Measurements from ENCODE around the gene CHAD. TPM values are rescaled to one million over a fixed set of nuclear protein-coding genes. Genes with fewer than 3 reads are reported as not detected.
"Not testable (repeated sequence)": the region's sequence is repeated elsewhere in the genome, so short reads cannot be mapped to it uniquely, and the experiment has no call there.

CHAD gene
- total and polyA plus RNA-seq, 2 experiments from 2014 or later = 2.5 TPM; not detected in 1

DNA sequence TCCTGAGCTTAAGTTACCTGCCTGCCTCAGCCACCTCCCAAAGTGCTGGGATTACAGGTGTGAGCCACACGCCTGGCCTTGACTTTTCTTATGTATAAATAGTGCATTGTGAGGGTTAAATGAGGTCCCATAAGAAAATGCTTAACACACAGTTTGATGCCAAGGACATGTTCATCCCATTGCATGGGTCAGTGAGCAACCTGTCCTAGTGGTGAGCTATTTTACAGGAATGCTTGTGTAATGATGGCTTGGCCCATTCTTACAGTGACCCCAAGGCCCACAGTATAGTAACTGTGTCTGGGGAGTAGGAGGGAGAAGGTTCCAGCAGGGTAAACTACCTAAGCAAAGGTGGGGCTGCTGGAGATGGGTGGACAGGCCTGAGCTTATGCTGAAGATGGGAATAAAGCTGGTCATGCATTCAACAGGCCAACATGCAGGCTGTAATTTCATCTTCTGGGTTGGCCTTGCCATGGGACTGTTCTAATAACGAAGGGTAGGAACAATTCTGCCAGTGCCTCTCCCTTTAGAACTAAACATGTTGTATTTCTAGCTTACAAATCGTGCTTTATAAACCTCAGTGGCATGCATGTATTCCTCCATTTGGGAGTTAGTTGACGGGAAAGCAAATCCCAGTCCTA, 36.4 kb downstream of the CHAD start:
- TF ChIP-seq, protein P1, sequence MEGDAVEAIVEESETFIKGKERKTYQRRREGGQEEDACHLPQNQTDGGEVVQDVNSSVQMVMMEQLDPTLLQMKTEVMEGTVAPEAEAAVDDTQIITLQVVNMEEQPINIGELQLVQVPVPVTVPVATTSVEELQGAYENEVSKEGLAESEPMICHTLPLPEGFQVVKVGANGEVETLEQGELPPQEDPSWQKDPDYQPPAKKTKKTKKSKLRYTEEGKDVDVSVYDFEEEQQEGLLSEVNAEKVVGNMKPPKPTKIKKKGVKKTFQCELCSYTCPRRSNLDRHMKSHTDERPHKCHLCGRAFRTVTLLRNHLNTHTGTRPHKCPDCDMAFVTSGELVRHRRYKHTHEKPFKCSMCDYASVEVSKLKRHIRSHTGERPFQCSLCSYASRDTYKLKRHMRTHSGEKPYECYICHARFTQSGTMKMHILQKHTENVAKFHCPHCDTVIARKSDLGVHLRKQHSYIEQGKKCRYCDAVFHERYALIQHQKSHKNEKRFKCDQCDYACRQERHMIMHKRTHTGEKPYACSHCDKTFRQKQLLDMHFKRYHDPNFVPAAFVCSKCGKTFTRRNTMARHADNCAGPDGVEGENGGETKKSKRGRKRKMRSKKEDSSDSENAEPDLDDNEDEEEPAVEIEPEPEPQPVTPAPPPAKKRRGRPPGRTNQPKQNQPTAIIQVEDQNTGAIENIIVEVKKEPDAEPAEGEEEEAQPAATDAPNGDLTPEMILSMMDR (IDR thresholded peaks at IDR 0.05; ENCODE audit: low read depth, low read length) = no peak
- H3K4me3 ChIP-seq = no peak overlapping the region

GRCh38 chr17:50430821-50431618, 37.7 kb downstream of the CHAD start:
- H3K4me1 ChIP-seq (ENCODE audit: low read depth) = peaks cover 21% of the 10 kb centered on the region

More for the DNA sequence above, 36.4 kb downstream of the CHAD start:
- DNase-seq (ENCODE audit: low read depth in 1 of 2, low spot score in 1 of 2) = no peak
- no peaks in the 10 kb centered on the region for H3K36me3 ChIP-seq
- peaks cover 21% of the 10 kb centered on the region for H3K4me1 ChIP-seq (ENCODE audit: low read depth)
- no peak overlapping the region for H3K27ac ChIP-seq
- H3K9me3 ChIP-seq (ENCODE audit: low read depth) = no peaks in the 10 kb centered on the region
- no peaks in the 10 kb centered on the region for H3K27me3 ChIP-seq

DNA sequence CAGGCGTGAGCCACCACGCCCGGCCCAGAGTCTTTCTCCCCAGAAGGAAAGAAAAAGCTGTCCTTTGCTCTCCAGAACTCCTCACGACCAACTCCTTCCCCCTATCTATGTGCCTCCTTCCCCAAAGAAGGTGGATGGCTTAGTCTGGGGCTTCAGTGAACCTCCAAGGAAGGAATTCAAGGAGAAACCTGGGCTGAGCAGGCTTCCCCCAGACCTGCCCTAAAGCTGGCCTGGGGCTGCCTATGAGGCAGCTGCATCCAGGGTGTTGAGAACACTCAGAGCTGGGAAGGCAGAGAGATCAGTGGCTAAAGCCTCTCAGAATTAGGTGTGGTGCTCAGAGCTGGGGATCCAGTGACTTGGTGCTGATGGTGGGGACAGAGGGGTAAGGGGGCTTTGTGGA, 38.9 kb downstream of the CHAD start:
- H3K4me3 ChIP-seq = no peak overlapping the region
- no peak overlapping the region for H3K27ac ChIP-seq
- H3K27me3 ChIP-seq = no peaks in the 10 kb centered on the region
- H3K36me3 ChIP-seq = no peaks in the 10 kb centered on the region
- H3K9me3 ChIP-seq (ENCODE audit: low read depth) = no peaks in the 10 kb centered on the region
- no peak for DNase-seq (ENCODE audit: low read depth in 1 of 2, low spot score in 1 of 2)
- H3K4me1 ChIP-seq (ENCODE audit: low read depth) = peaks cover 30% of the 10 kb centered on the region
- TF ChIP-seq, protein P1 (IDR thresholded peaks at IDR 0.05; ENCODE audit: low read depth, low read length) = no peak

More at GRCh38 chr17:50430821-50431618, 37.7 kb downstream of the CHAD start:
- H3K4me3 ChIP-seq = no peak overlapping the region
- peak overlapping the region; percentile 27 for H3K27ac ChIP-seq
- TF ChIP-seq, protein P1 (IDR thresholded peaks at IDR 0.05; ENCODE audit: low read depth, low read length) = no peak
- H3K27me3 ChIP-seq = no peaks in the 10 kb centered on the region
- DNase-seq (ENCODE audit: low read depth in 1 of 2, low spot score in 1 of 2) = peak in 1 of 2 donors; percentile 28
- H3K36me3 ChIP-seq = no peaks in the 10 kb centered on the region
- no peaks in the 10 kb centered on the region for H3K9me3 ChIP-seq (ENCODE audit: low read depth)

- Histone ChIP-seq H3K4me3 (no peak overlapping the region), H3K9me3 (ENCODE audit: low read depth) (no peaks in the 10 kb centered on the region), H3K27me3 (no peaks in the 10 kb centered on the region), H3K36me3 (no peaks in the 10 kb centered on the region), H3K27ac (peak overlapping the region; percentile 68), H3K4me1 (ENCODE audit: low read depth) (peaks cover 34% of the 10 kb centered on the region)
- TF ChIP-seq, protein P1 (IDR thresholded peaks at IDR 0.05; ENCODE audit: low read depth, low read length) = no peak
- DNase-seq (ENCODE audit: low read depth in 1 of 2, low spot score in 1 of 2) = no peak
These were observed 39.8 kb downstream of the CHAD start for GRCh38 chr17:50428831-50429424.

DNA sequence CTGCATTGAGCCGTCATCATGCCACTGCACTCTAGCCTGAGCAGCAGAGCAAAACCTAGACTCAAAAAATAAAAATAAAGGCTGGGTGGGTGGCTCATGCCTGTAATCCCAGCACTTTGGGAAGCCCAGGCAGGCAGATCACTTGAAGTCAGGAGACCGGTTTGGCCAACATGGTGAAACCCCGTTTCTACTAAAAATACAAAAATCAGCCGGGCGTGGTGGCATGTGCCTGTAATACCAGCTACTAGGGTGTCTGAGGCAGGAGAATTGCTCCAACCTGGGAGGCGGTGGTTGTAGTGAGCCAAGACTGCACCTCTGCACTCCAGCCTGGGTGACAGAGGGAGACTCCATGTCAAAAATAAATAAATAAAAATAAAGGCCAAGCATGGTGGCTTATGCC, 40.6 kb downstream of the CHAD start:
- H3K36me3 ChIP-seq; DNase-seq (ENCODE audit: low read depth in 1 of 2, low spot score in 1 of 2); H3K9me3 ChIP-seq (ENCODE audit: low read depth); H3K27me3 ChIP-seq: not testable (repeated sequence)
- H3K4me3 ChIP-seq = peak overlapping the region; percentile 56
- H3K4me1 ChIP-seq (ENCODE audit: low read depth) = peaks cover 34% of the 10 kb centered on the region
- H3K27ac ChIP-seq = peak overlapping the region; percentile 68
